SJSA1 (cell line): ENCODE data around the gene RORB. TPM values are rescaled to one million over a fixed set of nuclear protein-coding genes. Genes with fewer than 3 reads are reported as not detected.

Experiments
- DNase-seq, 2 experiments: peaks; one replicate each; pipeline ENCODE4 v3.0.0-alpha.2; 2015 to 2020; ENCODE audit warnings: low spot score in 2 of 2, low read depth in 1 of 2
- H3K27ac ChIP-seq: fragments of 250-450 bp; sonication (Bioruptor Pico); 2 replicates; pipeline ENCODE4 v1.5.1; 2020; ENCODE audit warnings: mild to moderate bottlenecking, moderate library complexity
- H3K27me3 ChIP-seq: fragments of 250-450 bp; sonication (Bioruptor Pico); replicated peaks from 2 replicates; pipeline ENCODE4 v1.5.1; 2020; ENCODE audit warnings: mild to moderate bottlenecking, moderate library complexity
- H3K36me3 ChIP-seq: fragments of 250-450 bp; sonication (Bioruptor Pico); 2 replicates; pipeline ENCODE4 v1.5.1; 2020; ENCODE audit warnings: mild to moderate bottlenecking
- H3K4me1 ChIP-seq: fragments of 250-450 bp; sonication (Bioruptor Pico); replicated peaks from 2 replicates; pipeline ENCODE4 v1.6.1; 2021; ENCODE audit warnings: mild to moderate bottlenecking
- H3K4me3 ChIP-seq: fragments of 250-450 bp; sonication (Bioruptor Pico); 2 replicates; pipeline ENCODE4 v1.5.1; 2020; ENCODE audit warnings: mild to moderate bottlenecking
- H3K9me3 ChIP-seq: fragments of 250-450 bp; sonication (Bioruptor Pico); replicated peaks from 2 replicates; pipeline ENCODE4 v1.5.1; 2020; ENCODE audit warnings: mild to moderate bottlenecking
- total RNA-seq: library from RNA; depleted of rRNA; stranded (reverse); fragments of >200 nt; shearing (Covaris generic); gene quantifications from 2 replicates; pipeline ENCODE4 v1.2.3, GENCODE V29; 2014

RORB gene
- total RNA-seq, 1 experiment from 2014 or later: not detected

- Histone ChIP-seq H3K36me3 (no peaks in the 10 kb centered on the region), H3K4me3 (no peak overlapping the region), H3K27ac (no peak overlapping the region), H3K27me3 (0 out of 2 replicates have a peak, but pooled peaks cover 2% of the 10 kb centered on the region), H3K4me1 (no peaks in the 10 kb centered on the region), H3K9me3 (no peaks in the 10 kb centered on the region)
- DNase-seq: no peak
Observed at GRCh38 chr9:74577956-74578355, 80.8 kb downstream of the RORB start.

- H3K4me3 ChIP-seq: no peak overlapping the region
- H3K4me1 ChIP-seq: no peaks in the 10 kb centered on the region
- H3K27ac ChIP-seq: no peak overlapping the region
- H3K36me3 ChIP-seq: no peaks in the 10 kb centered on the region
- H3K9me3 ChIP-seq: no peaks in the 10 kb centered on the region
- no peaks in the 10 kb centered on the region for H3K27me3 ChIP-seq
- DNase-seq: no peak
Observed at GRCh38 chr9:74589576-74589975, 92.4 kb downstream of the RORB start.

- H3K36me3 ChIP-seq: no peaks in the 10 kb centered on the region
- H3K4me3 ChIP-seq: no peak overlapping the region
- no peaks in the 10 kb centered on the region for H3K27me3 ChIP-seq
- H3K9me3 ChIP-seq: no peaks in the 10 kb centered on the region
- DNase-seq: no peak
- H3K27ac ChIP-seq: no peak overlapping the region
- no peaks in the 10 kb centered on the region for H3K4me1 ChIP-seq
Observed at GRCh38 chr9:74595286-74595685, 98.2 kb downstream of the RORB start.

- no peaks in the 10 kb centered on the region for H3K36me3 ChIP-seq
- no peak for DNase-seq
- H3K9me3 ChIP-seq: no peaks in the 10 kb centered on the region
- H3K4me1 ChIP-seq: no peaks in the 10 kb centered on the region
- no peak overlapping the region for H3K4me3 ChIP-seq
- H3K27me3 ChIP-seq: no peaks in the 10 kb centered on the region
- no peak overlapping the region for H3K27ac ChIP-seq
Observed at GRCh38 chr9:74598874-74599273, 101.7 kb downstream of the RORB start.

GRCh38 chr9:74609671-74610405, 112.7 kb downstream of the RORB start:
- H3K27ac ChIP-seq: no peak overlapping the region
- no peaks in the 10 kb centered on the region for H3K4me1 ChIP-seq
- no peaks in the 10 kb centered on the region for H3K36me3 ChIP-seq
- no peaks in the 10 kb centered on the region for H3K9me3 ChIP-seq
- no peak overlapping the region for H3K4me3 ChIP-seq
- DNase-seq: no peak
- no peaks in the 10 kb centered on the region for H3K27me3 ChIP-seq

GRCh38 chr9:74610523-74611061, 113.5 kb downstream of the RORB start:
- Histone ChIP-seq H3K36me3 (no peaks in the 10 kb centered on the region), H3K27ac (no peak overlapping the region), H3K9me3 (no peaks in the 10 kb centered on the region), H3K4me1 (no peaks in the 10 kb centered on the region), H3K27me3 (no peaks in the 10 kb centered on the region), H3K4me3 (no peak overlapping the region)
- no peak for DNase-seq

- Histone ChIP-seq H3K36me3 (no peaks in the 10 kb centered on the region), H3K4me3 (no peak overlapping the region), H3K27ac (no peak overlapping the region), H3K4me1 (no peaks in the 10 kb centered on the region), H3K9me3 (no peaks in the 10 kb centered on the region), H3K27me3 (no peaks in the 10 kb centered on the region; the same call in 1 of the 2 replicates)
- no peak for DNase-seq
Observed at GRCh38 chr9:74630228-74630627, 133.1 kb downstream of the RORB start.

GRCh38 chr9:74639112-74639511, 142.0 kb downstream of the RORB start:
- Histone ChIP-seq H3K4me1 (no peaks in the 10 kb centered on the region), H3K27ac (no peak overlapping the region), H3K27me3 (no peaks in the 10 kb centered on the region), H3K36me3 (no peaks in the 10 kb centered on the region), H3K4me3 (no peak overlapping the region), H3K9me3 (no peaks in the 10 kb centered on the region)
- DNase-seq: no peak

- no peaks in the 10 kb centered on the region for H3K36me3 ChIP-seq
- no peaks in the 10 kb centered on the region for H3K9me3 ChIP-seq
- H3K4me1 ChIP-seq: no peaks in the 10 kb centered on the region
- no peak for DNase-seq
- H3K27me3 ChIP-seq: no peaks in the 10 kb centered on the region
- H3K4me3 ChIP-seq: no peak overlapping the region
- H3K27ac ChIP-seq: no peak overlapping the region
Observed at GRCh38 chr9:74642376-74642775, 145.2 kb downstream of the RORB start.

- Histone ChIP-seq H3K36me3 (no peaks in the 10 kb centered on the region), H3K4me1 (no peaks in the 10 kb centered on the region)
Observed at GRCh38 chr9:74643303-74643923, 146.3 kb downstream of the RORB start.

GRCh38 chr9:74644023-74644422, 146.9 kb downstream of the RORB start:
- no peak for DNase-seq
- Histone ChIP-seq H3K9me3 (no peaks in the 10 kb centered on the region), H3K27ac (no peak overlapping the region), H3K4me3 (no peak overlapping the region), H3K36me3 (no peaks in the 10 kb centered on the region), H3K4me1 (no peaks in the 10 kb centered on the region), H3K27me3 (no peaks in the 10 kb centered on the region)

More at GRCh38 chr9:74643303-74643923, 146.3 kb downstream of the RORB start:
- no peak for DNase-seq
- Histone ChIP-seq H3K27ac (no peak overlapping the region), H3K9me3 (no peaks in the 10 kb centered on the region), H3K4me3 (no peak overlapping the region), H3K27me3 (no peaks in the 10 kb centered on the region)

GRCh38 chr9:74645007-74645639, 148.0 kb downstream of the RORB start:
- DNase-seq: peak in 1 of 2 experiments; percentile 8
- H3K27me3 ChIP-seq: no peaks in the 10 kb centered on the region

GRCh38 chr9:74653410-74654080, 156.4 kb downstream of the RORB start:
- no peaks in the 10 kb centered on the region for H3K36me3 ChIP-seq
- no peaks in the 10 kb centered on the region for H3K9me3 ChIP-seq
- H3K4me3 ChIP-seq: no peak overlapping the region
- no peak overlapping the region for H3K27ac ChIP-seq
- H3K4me1 ChIP-seq: no peaks in the 10 kb centered on the region
- 0 out of 2 replicates have a peak, but pooled peaks cover 4% of the 10 kb centered on the region for H3K27me3 ChIP-seq
- no peak for DNase-seq

More at GRCh38 chr9:74645007-74645639, 148.0 kb downstream of the RORB start:
- Histone ChIP-seq H3K4me3 (no peak overlapping the region), H3K4me1 (no peaks in the 10 kb centered on the region), H3K27ac (no peak overlapping the region), H3K9me3 (no peaks in the 10 kb centered on the region), H3K36me3 (no peaks in the 10 kb centered on the region)
